Fibroblast of the conjunctiva (primary cell): ENCODE measurements around the gene LPAR4.
"Not testable (repeated sequence)": the region's sequence is repeated elsewhere in the genome, so short reads cannot be mapped to it uniquely, and the experiment has no call there.

ENCODE experiments used
- DNase-seq: peaks from one replicate; pipeline ENCODE4 v3.0.0-alpha.2; 2010; ENCODE audit warnings: low read depth

LPAR4 gene

GRCh38 chrX:78747489-78747888 is at the start of gene LPAR4:
Gene LPAR4 (plus strand): TSS chrX:78747720. CDS start chrX:78754870, 7,150 bp downstream.
- no peak for DNase-seq

GRCh38 chrX:78706071-78706470 is 41.4 kb upstream of the LPAR4 start:
- no peak for DNase-seq

GRCh38 chrX:78708262-78708661 is 39.3 kb upstream of the LPAR4 start:
- peak; percentile 9 for DNase-seq

GRCh38 chrX:78708816-78709215 is 38.7 kb upstream of the LPAR4 start:
- DNase-seq = no peak

- no peak for DNase-seq
These were observed 37.3 kb upstream of the LPAR4 start for GRCh38 chrX:78710171-78710570.

GRCh38 chrX:78712336-78712735 is 35.2 kb upstream of the LPAR4 start:
- no peak for DNase-seq

- DNase-seq = no peak
These were observed 22.2 kb upstream of the LPAR4 start for GRCh38 chrX:78725287-78725686.

GRCh38 chrX:78746496-78746895 is 1.0 kb upstream of the LPAR4 start:
- DNase-seq = no peak

- DNase-seq = no peak
These were observed 451 bp downstream of the LPAR4 start for GRCh38 chrX:78747971-78748370.

GRCh38 chrX:78748846-78749245 is 1.3 kb downstream of the LPAR4 start:
- DNase-seq = no peak

GRCh38 chrX:78753571-78753970 is 6.1 kb downstream of the LPAR4 start:
- no peak for DNase-seq

- DNase-seq = no peak
These were observed 7.4 kb downstream of the LPAR4 start for GRCh38 chrX:78754917-78755316.

GRCh38 chrX:78759081-78759480 is 11.6 kb downstream of the LPAR4 start:
- DNase-seq = no peak

GRCh38 chrX:78769101-78769755 is 21.7 kb downstream of the LPAR4 start:
- no peak for DNase-seq

- DNase-seq = no peak
These were observed 22.4 kb downstream of the LPAR4 start for GRCh38 chrX:78769946-78770345.

GRCh38 chrX:78796916-78797315 is 49.4 kb downstream of the LPAR4 start:
- no peak for DNase-seq

GRCh38 chrX:78800114-78800513 is 52.6 kb downstream of the LPAR4 start:
- DNase-seq = no peak

GRCh38 chrX:78800694-78801093 is 53.2 kb downstream of the LPAR4 start:
- DNase-seq = no peak

GRCh38 chrX:78801522-78801921 is 54.0 kb downstream of the LPAR4 start:
- DNase-seq = no peak

- DNase-seq = not testable (repeated sequence)
These were observed 55.0 kb downstream of the LPAR4 start for GRCh38 chrX:78802526-78802925.
